GM12874 (cell line): ENCODE measurements around the gene PRDM11.
A peak's percentile ranks its signal among the peaks of the same experiment; 100 is the strongest.

Source experiments
- CTCF ChIP-seq: IDR thresholded peaks from 2 replicates; pipeline ENCODE4 v1.5.1; 2011; ENCODE audit warnings: low read depth, mild to moderate bottlenecking, control low read depth, low read length, moderate library complexity; ENCODE audit not compliant: insufficient read depth

Gene PRDM11

GRCh38 chr11:45181193-45181888 is 34.9 kb downstream of the PRDM11 start:
- no peak for TF ChIP-seq CTCF

- TF ChIP-seq CTCF, result no peak
Measured at GRCh38 chr11:45181889-45182550, 35.6 kb downstream of the PRDM11 start.

- peak; percentile 37; the same call in 1 of the 2 replicates for TF ChIP-seq CTCF
Measured at GRCh38 chr11:45182902-45183301, 36.5 kb downstream of the PRDM11 start.

- no peak for TF ChIP-seq CTCF
Measured at GRCh38 chr11:45184640-45185039, 38.2 kb downstream of the PRDM11 start.

- no peak for TF ChIP-seq CTCF
Measured at GRCh38 chr11:45185228-45185729, 38.8 kb downstream of the PRDM11 start.

GRCh38 chr11:45187375-45187774 is 40.9 kb downstream of the PRDM11 start:
- TF ChIP-seq CTCF, result no peak

- no peak for TF ChIP-seq CTCF
Measured at GRCh38 chr11:45188127-45188526, 41.7 kb downstream of the PRDM11 start.
